Astrocyte (in vitro differentiated cells and primary cell): ENCODE data around the gene RAX2.

Experiments used
- CTCF ChIP-seq: IDR thresholded peaks from 2 replicates; pipeline ENCODE4 v1.5.1; 2011; ENCODE audit warnings: low read depth, mild to moderate bottlenecking, inconsistent platforms, low read length, moderate library complexity; ENCODE audit not compliant: insufficient read depth
- EZH2 ChIP-seq: IDR thresholded peaks from 2 replicates; pipeline ENCODE4 v1.6.1; 2012; ENCODE audit warnings: mild to moderate bottlenecking, low read length, inconsistent platforms; ENCODE audit not compliant: insufficient read depth

- TF ChIP-seq EZH2 (no peak), CTCF (no peak)
These were observed 29.0 kb upstream of the RAX2 start for GRCh38 chr19:3800996-3801395.
